GM12872 (cell line): ENCODE measurements around the gene GAP43.

Experiments
- CTCF ChIP-seq: IDR thresholded peaks from 3 replicates; pipeline ENCODE4 v1.5.1; 2011; ENCODE audit warnings: low read depth, mild to moderate bottlenecking, low read length, moderate library complexity; ENCODE audit not compliant: insufficient read depth

The GAP43 gene

GRCh38 chr3:115666081-115666480, 42.8 kb downstream of the GAP43 start:
- no peak for TF ChIP-seq CTCF

- TF ChIP-seq CTCF = no peak
These were observed 43.8 kb downstream of the GAP43 start for GRCh38 chr3:115666920-115667737.

GRCh38 chr3:115667738-115668065, 44.4 kb downstream of the GAP43 start:
- no peak; the same call in 2 of the 3 replicates for TF ChIP-seq CTCF

- TF ChIP-seq CTCF = no peak
These were observed 47.6 kb downstream of the GAP43 start for GRCh38 chr3:115670911-115671310.

GRCh38 chr3:115671761-115672455, 48.6 kb downstream of the GAP43 start:
- TF ChIP-seq CTCF = no peak

GRCh38 chr3:115673881-115674280, 50.6 kb downstream of the GAP43 start:
- no peak for TF ChIP-seq CTCF

GRCh38 chr3:115676336-115676735, 53.0 kb downstream of the GAP43 start:
- no peak for TF ChIP-seq CTCF
